SH-SY5Y (cell line): ENCODE measurements around the gene IL6R.

Source experiments
- GATA2 ChIP-seq: IDR thresholded peaks from 2 replicates; pipeline ENCODE4 v1.6.1; 2011; ENCODE audit warnings: mild to moderate bottlenecking, low read depth, low read length
- GATA3 ChIP-seq: IDR thresholded peaks from 2 replicates; pipeline ENCODE4 v1.6.1; 2011; ENCODE audit warnings: low read depth, mild to moderate bottlenecking, low read length, moderate library complexity

The IL6R gene

DNA sequence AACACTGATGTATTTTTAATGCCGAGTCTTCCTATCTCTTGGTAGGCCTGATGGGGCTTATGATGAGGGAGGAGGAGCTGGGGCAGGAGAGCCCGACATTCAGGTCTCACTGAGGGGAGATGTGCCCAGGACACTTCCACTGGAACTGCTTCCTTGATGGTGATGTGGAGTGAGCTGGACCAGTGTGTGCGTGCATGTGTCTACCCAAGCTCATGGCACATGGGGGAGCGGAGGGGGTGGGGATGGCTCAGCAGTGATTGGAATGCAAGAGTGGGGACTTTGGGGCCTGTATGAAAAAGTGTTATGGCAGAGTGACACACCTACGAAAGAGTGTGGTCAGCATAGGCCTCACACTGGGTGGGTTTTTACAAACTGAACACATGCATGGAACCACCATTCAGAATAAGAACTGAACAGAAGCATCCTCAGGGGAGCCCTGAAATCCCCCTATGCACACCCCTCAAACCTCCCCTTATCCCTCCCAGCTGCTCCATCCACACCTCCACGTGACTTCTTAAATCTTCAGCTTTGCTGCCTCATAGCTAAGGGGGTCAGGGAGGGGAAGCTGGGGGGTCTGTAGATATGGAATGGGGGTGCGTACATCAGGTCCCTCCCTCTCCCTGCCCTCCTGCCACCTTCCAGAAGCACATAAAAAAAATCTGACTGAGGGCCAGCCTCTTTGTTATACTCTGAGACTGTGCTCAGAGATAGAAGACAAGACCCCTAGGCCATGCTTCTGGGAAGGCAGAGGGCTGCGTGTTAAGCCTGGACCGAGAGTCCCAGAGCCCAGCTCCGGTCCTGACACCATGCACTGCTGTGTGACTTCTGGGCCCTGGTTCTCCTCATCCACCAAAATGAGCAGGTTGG, 11.6 kb downstream of the IL6R start:
- TF ChIP-seq GATA3 (no peak), GATA2 (no peak)

DNA sequence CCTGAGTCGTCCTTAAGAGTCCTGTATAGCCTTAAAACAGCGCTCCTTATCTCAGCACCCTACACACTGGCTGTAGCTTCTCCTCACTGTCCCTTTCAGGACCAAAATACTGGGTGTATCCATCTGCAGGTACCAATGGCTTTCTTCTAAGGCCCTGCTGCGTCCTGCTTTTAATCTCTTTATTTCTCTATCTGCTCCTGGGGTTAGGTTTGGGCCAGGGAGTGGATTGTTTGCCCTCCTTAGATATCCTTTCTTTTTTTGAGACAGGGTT, 12.1 kb downstream of the IL6R start:
- TF ChIP-seq GATA2 (no peak), GATA3 (no peak)

DNA sequence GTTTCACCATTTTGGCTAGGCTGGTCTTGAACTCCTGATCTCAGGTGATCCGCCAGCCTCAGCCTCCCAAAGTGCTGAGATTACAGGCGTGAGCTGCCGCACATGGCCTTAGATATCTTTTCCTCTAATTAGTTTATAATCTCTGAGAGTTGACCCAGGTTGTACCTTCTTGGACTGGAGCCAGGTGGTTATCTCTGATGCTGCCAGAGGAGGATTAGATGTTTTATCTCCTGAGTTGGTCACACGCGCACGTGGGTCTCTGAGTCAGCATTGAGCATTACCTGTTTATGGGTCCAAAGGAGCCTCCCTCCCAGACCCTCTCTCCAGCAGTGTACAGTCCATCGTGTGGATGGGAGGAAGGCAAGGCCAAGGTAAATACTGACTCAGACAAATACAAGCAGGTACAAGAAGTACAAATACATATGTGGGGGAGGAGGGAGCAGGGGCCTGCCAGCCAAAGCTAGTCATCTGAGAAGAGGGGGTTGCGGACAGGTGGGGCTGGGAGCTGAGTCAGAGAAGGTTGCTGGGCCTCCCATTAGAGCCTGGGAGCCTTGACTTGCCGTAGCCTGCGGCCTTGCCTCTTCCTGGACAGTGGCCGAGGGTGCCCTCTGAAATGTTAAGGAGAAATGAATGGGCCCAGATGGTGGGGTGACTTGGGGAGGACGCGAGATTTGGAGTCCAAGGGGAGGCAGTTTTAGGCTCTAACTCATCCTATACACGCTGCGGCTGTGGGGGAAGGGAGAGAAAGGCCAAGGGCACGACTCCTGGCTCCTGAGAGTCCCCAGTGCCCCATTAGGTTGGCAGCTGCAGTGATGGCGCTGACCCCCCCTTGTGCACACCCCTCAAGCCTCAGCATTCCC, 13.1 kb downstream of the IL6R start:
- TF ChIP-seq GATA2: peak; percentile 87
- no peak for TF ChIP-seq GATA3

DNA sequence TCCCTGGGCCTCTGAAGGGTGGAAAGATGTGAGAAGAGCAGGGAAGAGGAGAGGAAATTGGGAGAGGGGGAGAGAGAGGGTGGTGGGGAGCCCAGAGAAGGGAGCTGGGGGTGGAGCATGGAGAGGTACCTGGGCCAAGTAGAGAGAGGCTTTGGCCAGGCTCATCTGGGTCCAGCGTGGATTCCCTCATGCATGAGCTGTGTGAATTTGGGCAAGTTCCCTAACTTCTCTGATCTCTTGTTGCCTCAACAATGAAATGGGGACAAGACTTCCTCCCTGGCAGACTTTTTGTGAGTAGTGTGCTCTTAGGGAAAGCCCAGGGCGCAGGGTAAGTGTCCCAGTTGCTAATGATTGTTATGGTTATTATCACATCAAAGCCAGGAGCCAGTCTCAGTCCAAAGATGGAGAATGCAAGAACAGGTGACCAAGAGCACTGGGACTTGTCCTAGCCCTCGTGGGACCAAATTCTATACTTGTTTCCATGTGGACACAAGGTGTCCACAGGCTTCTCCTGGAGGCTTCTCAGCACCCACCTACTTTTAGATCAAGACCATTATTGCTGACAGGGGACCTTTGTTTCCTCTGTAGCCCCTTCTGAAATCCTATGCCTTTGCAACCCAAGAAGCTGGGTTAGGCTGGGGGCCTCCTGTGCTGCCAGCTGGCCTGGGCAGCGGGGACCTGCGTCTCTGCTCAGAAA, 13.9 kb downstream of the IL6R start:
- TF ChIP-seq GATA3 (no peak), GATA2 (no peak)

GRCh38 chr1:154419620-154420571, 14.8 kb downstream of the IL6R start:
- TF ChIP-seq GATA3 (no peak), GATA2 (no peak)

DNA sequence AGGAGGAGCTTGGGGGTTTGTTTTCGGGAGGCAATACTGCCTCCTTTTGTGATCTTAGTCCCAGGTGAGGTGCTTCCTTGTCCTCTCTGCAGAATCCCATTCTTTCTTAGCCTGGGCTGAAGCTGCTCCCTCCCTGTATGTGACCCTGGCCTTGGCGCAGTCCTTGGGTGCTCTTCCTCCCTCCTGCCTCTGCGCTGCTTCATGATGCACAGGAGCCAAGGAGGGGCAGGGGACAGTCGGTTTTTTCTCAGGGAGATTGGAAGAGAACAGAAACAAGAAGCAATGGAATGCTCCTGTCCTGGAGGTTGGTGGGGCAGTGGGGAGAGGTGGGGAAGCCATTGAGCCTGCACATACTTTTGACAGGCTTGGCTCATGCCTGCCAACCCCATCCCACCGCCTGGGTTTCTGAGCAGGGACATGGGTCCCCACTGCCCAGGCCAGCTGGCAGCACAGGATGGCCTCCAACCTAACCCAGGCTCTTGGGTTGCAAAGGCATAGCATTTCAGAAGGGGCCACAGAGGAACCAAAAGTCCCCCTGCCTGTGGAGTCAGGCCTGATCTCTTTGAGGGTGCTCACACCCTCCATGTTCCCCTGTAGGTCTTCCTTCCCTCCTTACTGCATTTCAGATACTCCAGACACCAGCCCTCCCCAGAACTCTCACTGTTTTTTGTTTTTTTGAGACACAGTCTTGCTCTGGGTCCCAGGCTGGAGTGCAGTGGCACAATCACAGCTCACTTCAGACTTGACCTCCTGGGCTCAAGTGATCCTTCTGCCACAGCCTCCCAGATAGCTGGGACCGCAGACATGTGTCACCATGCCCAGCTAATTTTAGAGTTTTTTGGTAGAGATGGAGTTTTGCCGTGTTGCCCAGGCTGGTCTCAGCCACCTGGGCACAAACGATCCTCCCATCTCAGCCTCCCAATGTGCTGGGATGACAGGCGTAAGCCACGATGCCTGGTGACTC, 16.1 kb downstream of the IL6R start:
- TF ChIP-seq GATA2 (no peak), GATA3 (no peak)

DNA sequence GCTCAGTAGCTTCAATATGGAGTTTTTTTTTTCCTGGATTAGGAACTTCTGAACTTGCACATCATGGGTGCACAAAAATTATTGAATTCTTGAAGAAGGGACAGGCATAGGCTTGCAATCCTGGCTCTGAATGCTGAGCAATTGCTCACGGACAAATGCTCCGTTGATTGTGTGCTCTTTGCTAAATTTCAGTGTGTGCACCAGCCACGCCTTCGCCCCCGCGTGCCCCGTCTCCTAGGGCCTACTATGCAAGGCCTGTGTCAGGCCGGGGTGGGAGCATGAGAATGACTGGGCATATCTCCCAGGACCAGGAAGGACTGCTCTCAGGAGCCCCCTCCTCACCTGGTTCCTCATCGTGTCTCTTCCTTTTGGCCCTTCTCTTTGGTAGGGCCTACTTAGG, 17.4 kb downstream of the IL6R start:
- TF ChIP-seq GATA2: no peak
- TF ChIP-seq GATA3: no peak

DNA sequence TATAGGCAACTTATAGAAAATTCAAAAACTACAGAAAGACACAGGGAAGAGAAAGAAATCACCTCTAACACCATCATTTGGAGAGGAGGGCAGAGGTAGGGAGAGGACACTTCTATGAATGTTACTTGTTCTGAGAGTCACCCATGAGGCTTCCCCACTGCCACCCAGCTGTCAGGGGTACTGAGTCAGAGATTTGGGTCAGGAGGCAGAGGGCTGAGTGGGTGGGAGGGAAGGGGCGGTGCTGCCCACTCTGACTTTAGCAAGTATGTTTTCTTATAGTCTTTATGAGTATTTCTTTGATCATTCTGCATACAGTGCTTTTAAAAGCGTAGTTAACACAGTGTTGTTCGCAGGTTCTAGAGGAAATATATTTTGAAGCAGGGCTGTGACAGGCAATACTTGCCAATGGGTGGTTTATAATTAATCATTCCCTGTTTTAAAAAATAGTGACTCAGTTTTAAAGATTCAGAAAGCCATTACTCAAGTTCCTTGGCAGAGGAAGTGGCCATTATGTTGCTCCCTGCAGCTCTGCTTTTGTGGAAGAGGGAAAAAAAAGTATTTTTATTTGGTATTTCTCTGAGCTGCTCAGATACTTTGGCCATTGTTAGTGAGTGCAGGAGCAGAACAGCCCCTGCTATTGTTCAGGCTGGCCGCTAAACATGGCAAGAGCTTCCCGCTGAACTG, 18.3 kb downstream of the IL6R start:
- TF ChIP-seq GATA3: no peak
- TF ChIP-seq GATA2: no peak

GRCh38 chr1:154423988-154424326, 18.8 kb downstream of the IL6R start:
- TF ChIP-seq GATA2: no peak
- TF ChIP-seq GATA3: no peak

- no peak for TF ChIP-seq GATA3
- TF ChIP-seq GATA2: no peak
Observed at GRCh38 chr1:154425172-154425571, 20.0 kb downstream of the IL6R start.

DNA sequence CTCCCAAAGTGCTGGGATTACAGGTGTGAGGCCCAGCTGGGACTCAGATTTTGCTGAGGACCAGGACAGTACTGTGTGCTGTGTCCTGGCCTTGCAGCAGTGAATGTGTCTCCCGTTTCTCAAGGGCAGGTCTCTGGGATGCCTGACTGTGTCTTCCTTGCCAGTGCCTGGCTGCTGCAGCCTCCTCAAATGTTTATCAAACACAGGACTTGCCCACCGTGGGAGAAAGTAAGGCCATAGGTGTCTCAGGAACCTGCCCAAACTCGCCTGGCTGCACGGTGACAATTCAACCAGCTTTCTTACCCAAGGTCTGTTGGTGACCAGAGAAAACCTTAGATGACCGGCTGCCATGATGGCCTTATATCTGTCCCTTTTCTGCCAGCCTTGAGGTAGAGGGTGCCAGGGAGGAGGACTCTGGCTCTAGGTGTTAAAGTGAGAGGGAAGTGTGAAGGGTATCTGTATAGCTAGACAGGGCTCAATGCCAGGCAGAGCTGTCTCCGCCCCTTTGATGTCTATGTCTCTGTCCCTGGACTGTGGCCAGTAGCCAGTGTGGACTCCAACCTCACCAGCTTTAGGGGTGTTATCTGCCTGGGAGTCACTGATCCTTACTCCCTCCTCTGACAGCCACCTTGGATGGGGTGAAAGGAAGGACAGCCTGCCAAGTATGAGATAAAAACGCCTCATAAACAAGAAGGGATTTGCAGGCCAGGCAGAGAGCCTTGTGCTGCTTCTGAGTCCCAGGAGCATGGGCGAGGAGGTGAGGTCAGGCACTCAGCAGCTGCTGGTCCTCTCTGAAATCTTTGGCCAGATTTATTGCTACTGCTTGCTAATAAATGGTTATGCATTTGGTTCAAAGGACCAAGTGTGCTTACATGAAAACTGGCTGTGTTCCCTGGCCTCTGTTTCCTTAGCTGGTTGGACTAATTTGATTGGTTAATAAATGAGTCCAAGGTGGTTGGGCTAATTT, 22.3 kb downstream of the IL6R start:
- TF ChIP-seq GATA3: no peak
- TF ChIP-seq GATA2: no peak

GRCh38 chr1:154429118-154429517, 24.0 kb downstream of the IL6R start:
- TF ChIP-seq GATA2: no peak
- no peak for TF ChIP-seq GATA3
